ENCODE measurements around the gene LRRC8E. TPM values are rescaled to one million over a fixed set of nuclear protein-coding genes. Genes with fewer than 3 reads are reported as not detected.
A peak's percentile ranks its signal among the peaks of the same experiment; 100 is the strongest.

LRRC8E gene
- total and polyA plus RNA-seq, 10 of the 15 experiments (the other 5 are each of a cell fraction or from before 2014, with no cell fraction given) = 0.04 to 0.32 (median 0.25) TPM; not detected in 7

DNA sequence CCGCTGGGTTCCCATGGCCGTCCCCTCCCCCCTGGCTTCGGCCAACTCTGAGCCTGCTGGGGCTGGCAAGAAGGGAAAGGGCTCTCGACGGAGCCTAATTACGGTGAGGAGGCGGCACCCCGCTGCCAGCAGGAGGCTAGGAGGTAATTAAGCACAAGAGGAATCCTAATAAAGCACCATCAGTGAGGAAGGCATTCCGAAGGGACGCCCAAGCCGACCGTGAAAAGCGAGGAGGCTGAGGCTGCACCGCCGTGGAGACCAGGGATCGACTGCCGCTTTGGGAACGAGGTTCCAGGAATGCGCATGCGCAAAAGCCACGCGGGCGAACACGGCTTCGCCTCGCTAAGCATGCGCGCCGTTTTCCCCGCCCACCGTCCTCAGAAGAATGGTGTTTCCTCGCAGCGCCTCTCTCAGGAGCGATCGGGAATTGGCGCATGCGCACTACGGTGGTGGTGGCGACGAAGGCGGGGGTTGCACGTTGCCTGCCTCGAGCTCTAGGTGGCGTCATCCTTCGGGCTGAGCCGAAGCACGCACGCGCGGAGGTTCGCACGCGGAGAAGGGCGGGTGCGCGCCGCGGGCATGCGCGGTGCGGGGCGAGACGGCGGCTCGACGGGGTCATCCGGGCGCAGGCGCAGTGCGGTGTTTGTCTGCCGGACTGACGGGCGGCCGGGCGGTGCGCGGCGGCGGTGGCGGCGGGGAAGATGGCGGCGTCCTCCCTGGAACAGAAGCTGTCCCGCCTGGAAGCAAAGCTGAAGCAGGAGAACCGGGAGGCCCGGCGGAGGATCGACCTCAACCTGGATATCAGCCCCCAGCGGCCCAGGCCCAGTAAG lies 15.1 kb downstream of the LRRC8E start, which contains the start of gene MAP2K7 (continued):
- TF ChIP-seq BACH1 (IDR thresholded peaks at IDR 0.05; ENCODE audit: borderline replicate concordance) = no peak; the same call in 1 of the 2 replicates
- TF ChIP-seq E2F4 (IDR thresholded peaks at IDR 0.05; ENCODE audit: low read depth, low read length) = no peak
- no peak for TF ChIP-seq NFIC (IDR thresholded peaks at IDR 0.05; ENCODE audit: low read depth, low read length)
- peak; percentile 27; the same call in 1 of the 2 replicates for TF ChIP-seq TBL1XR1 (IDR thresholded peaks at IDR 0.05; ENCODE audit: low read depth, low read length)
- no peak for TF ChIP-seq ESRRA (IDR thresholded peaks at IDR 0.05; ENCODE audit: low read length)
- TF ChIP-seq MLLT1 (IDR thresholded peaks at IDR 0.05) = 0 out of 2 replicates have a peak, but pooled peaks have one; percentile 27
- no peak for TF ChIP-seq ZNF274 (IDR thresholded peaks at IDR 0.05; ENCODE audit: insufficient read depth, insufficient read length)
- no peak for TF ChIP-seq CBX3 (IDR thresholded peaks at IDR 0.05; ENCODE audit: borderline replicate concordance, low read depth)
- TF ChIP-seq SIN3A (IDR thresholded peaks at IDR 0.05; ENCODE audit: low read depth, low read length) = no peak
- TF ChIP-seq ZBTB11 (CRISPR knock-in tag; IDR thresholded peaks at IDR 0.05) = no peak
- TF ChIP-seq, protein P1, sequence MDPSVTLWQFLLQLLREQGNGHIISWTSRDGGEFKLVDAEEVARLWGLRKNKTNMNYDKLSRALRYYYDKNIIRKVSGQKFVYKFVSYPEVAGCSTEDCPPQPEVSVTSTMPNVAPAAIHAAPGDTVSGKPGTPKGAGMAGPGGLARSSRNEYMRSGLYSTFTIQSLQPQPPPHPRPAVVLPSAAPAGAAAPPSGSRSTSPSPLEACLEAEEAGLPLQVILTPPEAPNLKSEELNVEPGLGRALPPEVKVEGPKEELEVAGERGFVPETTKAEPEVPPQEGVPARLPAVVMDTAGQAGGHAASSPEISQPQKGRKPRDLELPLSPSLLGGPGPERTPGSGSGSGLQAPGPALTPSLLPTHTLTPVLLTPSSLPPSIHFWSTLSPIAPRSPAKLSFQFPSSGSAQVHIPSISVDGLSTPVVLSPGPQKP (IDR thresholded peaks at IDR 0.05; ENCODE audit: low read depth, low read length) = no peak
- peak; percentile 25; the same call in 1 of the 2 replicates for TF ChIP-seq MYB (IDR thresholded peaks at IDR 0.05; ENCODE audit: borderline replicate concordance, low read depth, low read length)
- TF ChIP-seq, protein P2, sequence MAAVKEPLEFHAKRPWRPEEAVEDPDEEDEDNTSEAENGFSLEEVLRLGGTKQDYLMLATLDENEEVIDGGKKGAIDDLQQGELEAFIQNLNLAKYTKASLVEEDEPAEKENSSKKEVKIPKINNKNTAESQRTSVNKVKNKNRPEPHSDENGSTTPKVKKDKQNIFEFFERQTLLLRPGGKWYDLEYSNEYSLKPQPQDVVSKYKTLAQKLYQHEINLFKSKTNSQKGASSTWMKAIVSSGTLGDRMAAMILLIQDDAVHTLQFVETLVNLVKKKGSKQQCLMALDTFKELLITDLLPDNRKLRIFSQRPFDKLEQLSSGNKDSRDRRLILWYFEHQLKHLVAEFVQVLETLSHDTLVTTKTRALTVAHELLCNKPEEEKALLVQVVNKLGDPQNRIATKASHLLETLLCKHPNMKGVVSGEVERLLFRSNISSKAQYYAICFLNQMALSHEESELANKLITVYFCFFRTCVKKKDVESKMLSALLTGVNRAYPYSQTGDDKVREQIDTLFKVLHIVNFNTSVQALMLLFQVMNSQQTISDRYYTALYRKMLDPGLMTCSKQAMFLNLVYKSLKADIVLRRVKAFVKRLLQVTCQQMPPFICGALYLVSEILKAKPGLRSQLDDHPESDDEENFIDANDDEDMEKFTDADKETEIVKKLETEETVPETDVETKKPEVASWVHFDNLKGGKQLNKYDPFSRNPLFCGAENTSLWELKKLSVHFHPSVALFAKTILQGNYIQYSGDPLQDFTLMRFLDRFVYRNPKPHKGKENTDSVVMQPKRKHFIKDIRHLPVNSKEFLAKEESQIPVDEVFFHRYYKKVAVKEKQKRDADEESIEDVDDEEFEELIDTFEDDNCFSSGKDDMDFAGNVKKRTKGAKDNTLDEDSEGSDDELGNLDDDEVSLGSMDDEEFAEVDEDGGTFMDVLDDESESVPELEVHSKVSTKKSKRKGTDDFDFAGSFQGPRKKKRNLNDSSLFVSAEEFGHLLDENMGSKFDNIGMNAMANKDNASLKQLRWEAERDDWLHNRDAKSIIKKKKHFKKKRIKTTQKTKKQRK (IDR thresholded peaks at IDR 0.05; ENCODE audit: low read depth, low read length) = no peak
- TF ChIP-seq, protein P3, sequence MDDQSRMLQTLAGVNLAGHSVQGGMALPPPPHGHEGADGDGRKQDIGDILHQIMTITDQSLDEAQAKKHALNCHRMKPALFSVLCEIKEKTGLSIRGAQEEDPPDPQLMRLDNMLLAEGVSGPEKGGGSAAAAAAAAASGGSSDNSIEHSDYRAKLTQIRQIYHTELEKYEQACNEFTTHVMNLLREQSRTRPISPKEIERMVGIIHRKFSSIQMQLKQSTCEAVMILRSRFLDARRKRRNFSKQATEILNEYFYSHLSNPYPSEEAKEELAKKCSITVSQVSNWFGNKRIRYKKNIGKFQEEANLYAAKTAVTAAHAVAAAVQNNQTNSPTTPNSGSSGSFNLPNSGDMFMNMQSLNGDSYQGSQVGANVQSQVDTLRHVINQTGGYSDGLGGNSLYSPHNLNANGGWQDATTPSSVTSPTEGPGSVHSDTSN (IDR thresholded peaks at IDR 0.05; ENCODE audit: insufficient replicate concordance, low read depth, low read length) = peak; percentile 46
